Measurements from ENCODE around the gene GTF3C5. TPM values are rescaled to one million over a fixed set of nuclear protein-coding genes. Genes with fewer than 3 reads are reported as not detected.
"Not testable (repeated sequence)": the region's sequence is repeated elsewhere in the genome, so short reads cannot be mapped to it uniquely, and the experiment has no call there.

The GTF3C5 gene
- total RNA-seq, 1 donor from 2014 or later, result 65.1 TPM

GRCh38 chr9:133057553-133057952, 26.8 kb downstream of the GTF3C5 start:
- H3K27me3 Mint-ChIP-seq (ENCODE audit: unreplicated experiment), result no peaks in the 10 kb centered on the region
- peaks cover 57% of the 10 kb centered on the region for H3K4me1 Mint-ChIP-seq (ENCODE audit: unreplicated experiment)
- peaks cover 32% of the 10 kb centered on the region for H3K36me3 Mint-ChIP-seq (ENCODE audit: unreplicated experiment)
- no peak overlapping the region for H3K27ac Mint-ChIP-seq (ENCODE audit: unreplicated experiment)
- TF ChIP-seq CTCF (IDR thresholded peaks at IDR 0.05), result no peak
- no peaks in the 10 kb centered on the region for H3K9me3 Mint-ChIP-seq (ENCODE audit: unreplicated experiment)
- no peak for DNase-seq (ENCODE audit: extremely low spot score, unreplicated experiment)
- H3K4me3 Mint-ChIP-seq (ENCODE audit: unreplicated experiment), result no peak overlapping the region

GRCh38 chr9:133058071-133058470, 27.3 kb downstream of the GTF3C5 start:
- peaks cover 32% of the 10 kb centered on the region for H3K36me3 Mint-ChIP-seq (ENCODE audit: unreplicated experiment)
- no peaks in the 10 kb centered on the region for H3K9me3 Mint-ChIP-seq (ENCODE audit: unreplicated experiment)
- H3K27ac Mint-ChIP-seq (ENCODE audit: unreplicated experiment), result no peak overlapping the region
- peaks cover 58% of the 10 kb centered on the region for H3K4me1 Mint-ChIP-seq (ENCODE audit: unreplicated experiment)
- TF ChIP-seq CTCF (IDR thresholded peaks at IDR 0.05), result no peak
- no peak for DNase-seq (ENCODE audit: extremely low spot score, unreplicated experiment)
- no peaks in the 10 kb centered on the region for H3K27me3 Mint-ChIP-seq (ENCODE audit: unreplicated experiment)
- H3K4me3 Mint-ChIP-seq (ENCODE audit: unreplicated experiment), result no peak overlapping the region

- no peaks in the 10 kb centered on the region for H3K9me3 Mint-ChIP-seq (ENCODE audit: unreplicated experiment)
- no peaks in the 10 kb centered on the region for H3K27me3 Mint-ChIP-seq (ENCODE audit: unreplicated experiment)
- no peak for DNase-seq (ENCODE audit: extremely low spot score, unreplicated experiment)
- no peak for TF ChIP-seq CTCF (IDR thresholded peaks at IDR 0.05)
- peaks cover 30% of the 10 kb centered on the region for H3K36me3 Mint-ChIP-seq (ENCODE audit: unreplicated experiment)
- peak overlapping the region; percentile 20 for H3K27ac Mint-ChIP-seq (ENCODE audit: unreplicated experiment)
- H3K4me3 Mint-ChIP-seq (ENCODE audit: unreplicated experiment), result no peak overlapping the region
- peaks cover 58% of the 10 kb centered on the region for H3K4me1 Mint-ChIP-seq (ENCODE audit: unreplicated experiment)
These were observed 27.9 kb downstream of the GTF3C5 start for GRCh38 chr9:133058550-133059320.

GRCh38 chr9:133059623-133060022, 28.8 kb downstream of the GTF3C5 start:
- H3K9me3 Mint-ChIP-seq (ENCODE audit: unreplicated experiment), result no peaks in the 10 kb centered on the region
- no peak for DNase-seq (ENCODE audit: extremely low spot score, unreplicated experiment)
- no peaks in the 10 kb centered on the region for H3K27me3 Mint-ChIP-seq (ENCODE audit: unreplicated experiment)
- H3K4me3 Mint-ChIP-seq (ENCODE audit: unreplicated experiment), result no peak overlapping the region
- peaks cover 25% of the 10 kb centered on the region for H3K36me3 Mint-ChIP-seq (ENCODE audit: unreplicated experiment)
- no peak for TF ChIP-seq CTCF (IDR thresholded peaks at IDR 0.05)
- peak overlapping the region; percentile 36 for H3K27ac Mint-ChIP-seq (ENCODE audit: unreplicated experiment)
- H3K4me1 Mint-ChIP-seq (ENCODE audit: unreplicated experiment), result peaks cover 52% of the 10 kb centered on the region

GRCh38 chr9:133060417-133060841, 29.6 kb downstream of the GTF3C5 start:
- Mint-ChIP-seq H3K36me3 (ENCODE audit: unreplicated experiment) (peaks cover 18% of the 10 kb centered on the region), H3K4me3 (ENCODE audit: unreplicated experiment) (no peak overlapping the region), H3K4me1 (ENCODE audit: unreplicated experiment) (peaks cover 44% of the 10 kb centered on the region), H3K27me3 (ENCODE audit: unreplicated experiment) (no peaks in the 10 kb centered on the region), H3K27ac (ENCODE audit: unreplicated experiment) (peak overlapping the region; percentile 36), H3K9me3 (ENCODE audit: unreplicated experiment) (no peaks in the 10 kb centered on the region)
- no peak for DNase-seq (ENCODE audit: extremely low spot score, unreplicated experiment)
- TF ChIP-seq CTCF (IDR thresholded peaks at IDR 0.05), result no peak

- peaks cover 37% of the 10 kb centered on the region for H3K4me1 Mint-ChIP-seq (ENCODE audit: unreplicated experiment)
- DNase-seq (ENCODE audit: extremely low spot score, unreplicated experiment); H3K9me3 Mint-ChIP-seq (ENCODE audit: unreplicated experiment); H3K4me3 Mint-ChIP-seq (ENCODE audit: unreplicated experiment); H3K27me3 Mint-ChIP-seq (ENCODE audit: unreplicated experiment): not testable (repeated sequence)
- H3K27ac Mint-ChIP-seq (ENCODE audit: unreplicated experiment), result peak overlapping the region; percentile 78
- peaks cover 14% of the 10 kb centered on the region for H3K36me3 Mint-ChIP-seq (ENCODE audit: unreplicated experiment)
These were observed 30.4 kb downstream of the GTF3C5 start for GRCh38 chr9:133061019-133061763.

- not testable (repeated sequence) for H3K27me3 Mint-ChIP-seq (ENCODE audit: unreplicated experiment); H3K9me3 Mint-ChIP-seq (ENCODE audit: unreplicated experiment); H3K36me3 Mint-ChIP-seq (ENCODE audit: unreplicated experiment); H3K4me3 Mint-ChIP-seq (ENCODE audit: unreplicated experiment); DNase-seq (ENCODE audit: extremely low spot score, unreplicated experiment)
- peaks cover 31% of the 10 kb centered on the region for H3K4me1 Mint-ChIP-seq (ENCODE audit: unreplicated experiment)
- H3K27ac Mint-ChIP-seq (ENCODE audit: unreplicated experiment), result peak within 1 kb of the TSS; percentile 78
These were observed 31.0 kb downstream of the GTF3C5 start, which contains the start of gene CEL for GRCh38 chr9:133061764-133062145. CEL (plus strand) TSS chr9:133061981; CDS start chr9:133062003, 22 bp downstream.

Data from osteocyte (in vitro differentiated cells).